ENCODE results near the gene SLC25A39.
A peak's percentile ranks its signal among the peaks of the same experiment; 100 is the strongest.
"Not testable (repeated sequence)": the region's sequence is repeated elsewhere in the genome, so short reads cannot be mapped to it uniquely, and the experiment has no call there.

Gene SLC25A39

GRCh38 chr17:44355642-44356099, 31.0 kb upstream of the SLC25A39 start:
- no peak for DNase-seq (ENCODE audit: low read depth, low spot score)
- H3K4me3 ChIP-seq (ENCODE audit: low read length), result no peak overlapping the region

DNA sequence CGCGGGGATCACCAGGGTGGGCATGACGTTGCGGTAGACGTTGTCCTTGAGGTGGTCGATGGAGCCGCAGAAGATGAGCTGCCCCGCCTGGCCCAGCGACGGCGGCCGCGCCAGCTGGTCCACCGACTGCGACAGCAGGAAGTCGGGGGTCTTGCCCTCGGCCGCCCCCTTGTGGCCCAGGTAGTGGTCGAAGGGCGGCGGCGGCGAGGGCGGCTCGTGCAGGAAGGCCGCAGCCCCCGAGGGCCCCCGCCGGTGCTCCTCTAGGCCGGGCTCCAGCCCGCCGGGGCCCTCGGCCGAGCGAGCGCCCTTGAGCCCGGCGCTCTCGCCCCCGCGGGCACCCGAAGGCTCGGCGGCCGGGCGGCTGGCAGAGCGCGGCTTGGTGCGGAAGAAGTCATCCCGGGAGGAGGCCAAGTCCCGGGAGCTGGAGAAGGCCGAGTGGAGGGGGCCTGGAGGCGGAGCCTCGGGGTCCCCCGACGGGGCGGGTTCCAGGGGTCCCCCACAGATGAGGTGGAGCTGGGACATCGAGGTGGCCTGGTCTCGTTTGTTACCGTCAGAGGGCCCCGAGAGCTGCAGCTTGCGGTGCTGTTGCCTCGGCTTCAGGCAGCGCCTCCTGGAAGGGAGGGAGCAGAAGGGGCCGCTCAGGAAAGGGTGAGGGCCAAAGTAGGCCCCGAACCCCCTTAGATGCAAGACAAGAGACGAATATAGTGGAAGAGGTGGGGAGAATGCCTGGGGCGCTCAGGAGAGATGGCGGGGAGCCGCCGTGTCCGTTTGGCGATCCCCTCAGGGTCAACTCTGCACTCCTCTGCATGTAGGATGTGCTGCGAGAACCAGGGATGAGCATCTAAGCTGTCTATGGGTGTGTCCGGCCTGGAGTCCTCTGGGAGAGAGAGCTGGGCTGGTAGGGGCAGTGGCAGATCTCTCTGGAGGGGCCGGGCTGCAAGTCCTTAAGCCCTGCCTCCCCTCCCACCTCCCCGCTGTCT, 30.2 kb upstream of the SLC25A39 start:
- H3K4me3 ChIP-seq (ENCODE audit: low read length), result no peak overlapping the region
- DNase-seq (ENCODE audit: low read depth, low spot score), result no peak

GRCh38 chr17:44353672-44354331, 29.2 kb upstream of the SLC25A39 start:
- DNase-seq (ENCODE audit: low read depth, low spot score), result no peak
- no peak overlapping the region for H3K4me3 ChIP-seq (ENCODE audit: low read length)

DNA sequence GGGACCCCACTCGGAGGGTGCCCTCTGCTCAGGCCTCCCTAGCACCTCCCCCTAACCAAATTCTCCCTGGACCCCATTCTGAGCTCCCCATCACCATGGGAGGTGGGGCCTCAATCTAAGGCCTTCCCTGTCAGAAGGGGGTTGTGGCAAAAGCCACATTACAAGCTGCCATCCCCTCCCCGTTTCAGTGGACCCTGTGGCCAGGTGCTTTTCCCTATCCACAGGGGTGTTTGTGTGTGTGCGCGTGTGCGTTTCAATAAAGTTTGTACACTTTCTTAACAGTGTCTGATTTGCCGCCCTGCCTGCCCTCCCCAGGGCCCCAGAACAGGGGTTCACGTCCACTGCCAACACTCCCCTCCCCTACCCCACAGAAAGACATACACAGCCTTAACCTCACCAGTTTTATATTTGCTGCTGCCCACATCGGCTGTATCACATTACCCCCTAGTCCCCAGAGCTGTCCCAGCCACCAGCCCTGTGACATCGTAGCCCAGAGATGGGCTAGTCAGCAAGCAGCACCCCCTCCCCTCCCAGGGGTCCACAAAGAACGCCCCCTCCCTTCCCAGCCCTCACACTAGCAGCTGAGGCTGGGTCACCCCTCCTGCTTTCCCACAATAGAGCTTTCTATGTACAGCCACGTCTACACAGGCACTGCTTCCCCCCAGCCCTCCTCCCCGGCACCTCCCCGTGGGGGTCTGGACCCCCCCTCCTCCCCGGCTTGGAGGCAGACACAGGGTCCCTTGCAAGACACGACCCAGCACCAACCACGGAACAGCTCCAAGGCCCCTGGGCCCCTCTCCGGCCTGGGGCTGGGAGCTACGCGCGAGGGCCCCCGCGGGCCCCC, 28.4 kb upstream of the SLC25A39 start:
- no peak for DNase-seq (ENCODE audit: low read depth, low spot score)
- no peak overlapping the region for H3K4me3 ChIP-seq (ENCODE audit: low read length)

- DNase-seq (ENCODE audit: low read depth, low spot score), result no peak
- H3K4me3 ChIP-seq (ENCODE audit: low read length), result no peak overlapping the region
Observed at GRCh38 chr17:44351961-44352827, 27.6 kb upstream of the SLC25A39 start.

DNA sequence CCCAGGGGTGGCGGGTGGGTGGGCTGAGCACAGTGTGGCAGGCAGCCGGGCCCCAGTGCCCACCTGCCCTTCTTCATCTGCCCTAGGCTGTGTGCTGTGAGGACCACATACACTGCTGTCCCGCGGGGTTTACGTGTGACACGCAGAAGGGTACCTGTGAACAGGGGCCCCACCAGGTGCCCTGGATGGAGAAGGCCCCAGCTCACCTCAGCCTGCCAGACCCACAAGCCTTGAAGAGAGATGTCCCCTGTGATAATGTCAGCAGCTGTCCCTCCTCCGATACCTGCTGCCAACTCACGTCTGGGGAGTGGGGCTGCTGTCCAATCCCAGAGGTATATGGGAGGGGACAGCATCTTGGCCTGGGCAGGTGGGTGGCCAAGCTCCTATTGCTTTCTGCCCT, 26.8 kb upstream of the SLC25A39 start:
- H3K4me3 ChIP-seq (ENCODE audit: low read length), result no peak overlapping the region
- DNase-seq (ENCODE audit: low read depth, low spot score), result no peak

GRCh38 chr17:44350733-44351226, 26.2 kb upstream of the SLC25A39 start:
- H3K4me3 ChIP-seq (ENCODE audit: low read length), result no peak overlapping the region
- peak; percentile 54 for DNase-seq (ENCODE audit: low read depth, low spot score)

- H3K4me3 ChIP-seq (ENCODE audit: low read length), result no peak overlapping the region
- DNase-seq (ENCODE audit: low read depth, low spot score), result no peak
Observed at GRCh38 chr17:44349553-44350070, 25.0 kb upstream of the SLC25A39 start.

GRCh38 chr17:44348988-44349364, 24.4 kb upstream of the SLC25A39 start:
- no peak for DNase-seq (ENCODE audit: low read depth, low spot score)
- no peak overlapping the region for H3K4me3 ChIP-seq (ENCODE audit: low read length)

GRCh38 chr17:44348234-44348987, 23.8 kb upstream of the SLC25A39 start:
- no peak for DNase-seq (ENCODE audit: low read depth, low spot score)
- H3K4me3 ChIP-seq (ENCODE audit: low read length), result no peak overlapping the region

DNA sequence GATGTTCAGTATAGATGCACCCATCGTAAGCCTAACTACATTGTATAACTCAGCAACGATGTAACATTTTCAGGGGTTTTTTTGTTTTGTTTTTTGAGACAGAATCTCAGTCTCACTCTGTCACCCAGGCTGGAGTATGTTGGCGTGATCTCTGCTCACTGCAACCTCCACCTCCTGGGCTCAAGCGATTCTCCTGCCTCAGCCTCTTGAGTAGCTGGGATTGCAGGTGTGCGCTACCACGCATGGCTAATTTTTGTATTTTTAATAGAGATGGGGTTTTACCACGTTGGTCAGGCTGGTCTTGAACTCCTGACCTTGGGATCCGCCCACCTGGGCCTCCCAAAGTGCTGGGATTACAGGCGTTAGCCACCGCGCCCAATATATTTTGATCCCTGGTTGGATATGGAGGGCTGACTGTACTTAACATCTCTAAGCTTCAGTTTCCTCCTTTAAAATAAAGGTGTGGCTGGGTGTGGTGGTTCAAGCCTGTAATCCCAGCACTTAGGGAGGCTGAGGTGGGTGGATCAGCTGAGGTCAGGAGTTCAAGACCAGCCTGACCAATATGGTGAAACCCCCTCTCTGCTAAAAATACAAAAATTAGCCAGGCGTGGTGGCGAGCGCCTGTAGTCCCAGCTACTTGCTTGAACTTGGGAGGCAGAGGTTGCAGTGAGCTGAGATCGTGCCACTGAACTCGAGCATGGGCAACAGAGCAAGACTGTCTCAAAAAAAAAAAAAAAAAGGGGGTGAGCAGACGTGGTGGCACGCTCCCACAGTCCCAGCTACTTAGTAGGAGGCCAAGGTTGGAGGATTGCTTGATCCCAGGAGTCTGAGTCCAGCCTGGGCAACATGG, 22.8 kb upstream of the SLC25A39 start:
- DNase-seq (ENCODE audit: low read depth, low spot score), result not testable (repeated sequence)

DNA sequence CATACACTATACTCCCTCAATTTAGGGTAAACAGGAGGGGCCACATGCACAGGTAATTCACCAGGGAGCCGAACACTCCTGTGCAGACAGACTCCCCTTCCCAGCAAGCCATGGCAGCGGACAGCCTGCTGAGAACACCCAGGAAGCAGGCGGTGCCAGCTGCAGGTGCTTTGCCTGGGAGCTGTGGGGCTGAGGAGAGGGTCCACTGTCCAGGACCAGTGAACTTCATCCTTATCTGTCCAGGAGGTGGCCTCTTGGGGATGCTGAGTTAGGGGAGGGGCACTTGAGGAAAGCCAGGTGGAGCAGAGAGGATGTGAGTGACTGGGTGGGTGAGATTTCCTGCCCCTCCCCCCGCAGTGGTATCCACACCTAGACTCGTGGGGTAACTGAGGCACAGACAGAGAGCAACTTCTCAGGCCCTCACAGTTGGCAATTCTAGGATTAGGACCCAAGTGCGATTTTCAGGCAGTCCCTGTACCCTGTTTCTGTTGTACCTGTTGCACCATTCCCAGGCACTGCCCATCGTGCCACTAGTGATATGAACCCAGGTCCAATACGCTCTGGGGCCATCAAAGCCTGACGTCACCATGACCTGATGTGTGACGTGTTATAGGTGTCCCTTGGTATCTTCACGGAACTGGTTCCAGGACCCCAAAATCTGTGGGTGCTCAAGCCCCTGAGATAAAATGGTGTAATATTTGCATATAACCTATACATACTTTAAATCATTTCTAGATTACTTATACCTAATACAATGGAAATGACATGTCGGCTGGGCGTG, 21.6 kb upstream of the SLC25A39 start:
- peak overlapping the region; percentile 90 for H3K4me3 ChIP-seq (ENCODE audit: low read length)
- DNase-seq (ENCODE audit: low read depth, low spot score), result no peak

More for the DNA sequence above, 22.8 kb upstream of the SLC25A39 start:
- H3K4me3 ChIP-seq (ENCODE audit: low read length), result not testable (repeated sequence)

DNA sequence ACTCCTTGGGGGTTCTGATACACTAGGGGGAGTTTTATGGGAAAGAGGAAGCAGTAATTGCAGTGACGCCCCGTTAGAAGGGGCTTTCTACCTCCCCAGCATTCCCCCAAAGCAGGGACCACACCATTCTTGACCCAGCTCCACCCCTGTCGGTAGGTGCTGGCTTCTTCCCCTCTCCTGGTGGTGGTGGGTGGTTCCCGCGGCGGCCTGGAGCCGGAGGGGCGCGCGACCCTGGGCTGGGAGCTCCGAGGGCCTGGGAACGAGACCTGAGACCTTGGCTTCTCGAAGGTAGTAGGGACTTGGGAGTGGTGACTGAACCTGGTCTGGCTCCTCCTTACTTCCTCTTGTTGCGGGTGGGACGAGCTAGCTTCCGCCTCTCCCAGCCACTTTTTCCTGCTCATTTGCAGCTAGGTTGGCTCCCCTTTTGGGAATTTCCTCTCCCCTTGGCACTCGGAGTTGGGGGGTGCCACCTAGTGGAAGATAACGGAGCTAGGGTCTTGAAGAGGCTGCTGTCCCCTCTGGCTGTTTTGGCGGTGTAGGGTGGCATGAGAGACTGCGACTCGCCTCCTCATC, 20.9 kb upstream of the SLC25A39 start:
- DNase-seq (ENCODE audit: low read depth, low spot score), result peak; percentile 43

DNA sequence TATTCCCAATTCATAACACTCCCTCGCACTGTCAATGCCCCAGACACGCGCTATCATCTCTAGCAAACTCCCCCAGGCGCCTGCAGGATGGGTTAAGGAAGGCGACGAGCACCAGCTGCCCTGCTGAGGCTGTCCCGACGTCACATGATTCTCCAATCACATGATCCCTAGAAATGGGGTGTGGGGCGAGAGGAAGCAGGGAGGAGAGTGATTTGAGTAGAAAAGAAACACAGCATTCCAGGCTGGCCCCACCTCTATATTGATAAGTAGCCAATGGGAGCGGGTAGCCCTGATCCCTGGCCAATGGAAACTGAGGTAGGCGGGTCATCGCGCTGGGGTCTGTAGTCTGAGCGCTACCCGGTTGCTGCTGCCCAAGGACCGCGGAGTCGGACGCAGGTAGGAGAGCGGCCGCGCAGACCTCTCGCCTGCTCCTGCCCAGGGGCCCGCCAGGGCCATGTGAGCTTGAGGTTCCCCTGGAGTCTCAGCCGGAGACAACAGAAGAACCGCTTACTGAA, 20.4 kb upstream of the SLC25A39 start, which contains the start of gene GRN:
GRN (plus strand) TSS at position 364 of the 515 bp plus-strand sequence. CDS start 3,863 bp downstream, outside the sequence.
- peak; percentile 96 for DNase-seq (ENCODE audit: low read depth, low spot score)
- peak within 1 kb of the TSS; percentile 90 for H3K4me3 ChIP-seq (ENCODE audit: low read length)

More for the DNA sequence above, 20.9 kb upstream of the SLC25A39 start:
- H3K4me3 ChIP-seq (ENCODE audit: low read length), result peak overlapping the region; percentile 90
